ENCODE data around the gene MAL. TPM values are rescaled to one million over a fixed set of nuclear protein-coding genes. Genes with fewer than 3 reads are reported as not detected.

Gene MAL
- total and polyA plus RNA-seq, 2 of the 13 experiments (the other 11 are each of a cell fraction or from before 2014, with no cell fraction given): not detected

GRCh38 chr2:95076705-95077529, 51.4 kb downstream of the MAL start (continued):
- no peak; the same call in 1 of the 2 replicates for TF ChIP-seq ZNF281 (CRISPR knock-in tag; IDR thresholded peaks at IDR 0.05; ENCODE audit: borderline replicate concordance)
- TF ChIP-seq ZNF34 (CRISPR knock-in tag; IDR thresholded peaks at IDR 0.05; ENCODE audit: borderline replicate concordance): no peak
- TF ChIP-seq RELA (CRISPR knock-in tag; IDR thresholded peaks at IDR 0.05): no peak
- TF ChIP-seq HINFP (CRISPR knock-in tag; IDR thresholded peaks at IDR 0.05; ENCODE audit: low read depth): 0 out of 2 replicates have a peak, but pooled peaks have one; percentile 17
- no peak for TF ChIP-seq ZNF3 (CRISPR knock-in tag; IDR thresholded peaks at IDR 0.05)
- TF ChIP-seq U2AF2 (IDR thresholded peaks at IDR 0.05; ENCODE audit: low read depth, low read length): no peak
- TF ChIP-seq IRF2 (CRISPR knock-in tag; IDR thresholded peaks at IDR 0.05): peak; percentile 44; the same call in 1 of the 2 replicates
- TF ChIP-seq HNRNPL (IDR thresholded peaks at IDR 0.05; ENCODE audit: low read depth, low read length): peak; percentile 92
- no peak; the same call in 1 of the 2 replicates for TF ChIP-seq ZNF629 (CRISPR knock-in tag; conservative IDR thresholded peaks at IDR 0.05)
- peak; percentile 75; the same call in 1 of the 2 replicates for TF ChIP-seq EEA1 (CRISPR knock-in tag; IDR thresholded peaks at IDR 0.05; ENCODE audit: borderline replicate concordance)
- no peak for TF ChIP-seq ZKSCAN1 (IDR thresholded peaks at IDR 0.05; ENCODE audit: low read length)
- TF ChIP-seq ZNF496 (CRISPR knock-in tag; IDR thresholded peaks at IDR 0.05; ENCODE audit: insufficient replicate concordance): no peak
- TF ChIP-seq ATF6 (CRISPR knock-in tag; conservative IDR thresholded peaks at IDR 0.05): no peak
- TF ChIP-seq ZNF792 (CRISPR knock-in tag; IDR thresholded peaks at IDR 0.05): no peak
- peak; percentile 17; the same call in 1 of the 2 replicates for TF ChIP-seq HMG20A (CRISPR knock-in tag; IDR thresholded peaks at IDR 0.05; ENCODE audit: borderline replicate concordance)
- TF ChIP-seq ZNF383 (CRISPR knock-in tag; IDR thresholded peaks at IDR 0.05; ENCODE audit: borderline replicate concordance): no peak
- TF ChIP-seq TP53 (CRISPR knock-in tag; conservative IDR thresholded peaks at IDR 0.05): no peak

Data from HepG2 (cell line).